DND-41 (cell line): Measurements from ENCODE around the gene ARHGAP24.

Source experiments
- EZH2 ChIP-seq: IDR thresholded peaks from 3 replicates; pipeline ENCODE4 v1.6.1; 2012; ENCODE audit warnings: borderline replicate concordance, low read depth, mild to moderate bottlenecking, moderate library complexity, low read length, inconsistent platforms; ENCODE audit not compliant: severe bottlenecking
- TF ChIP-seq, protein P1 (sequence below): IDR thresholded peaks from 2 replicates; pipeline ENCODE4 v1.5.1; 2012; ENCODE audit warnings: borderline replicate concordance, low read length, moderate library complexity, mild to moderate bottlenecking; ENCODE audit not compliant: poor library complexity, severe bottlenecking; ENCODE audit errors: extremely low read depth

DNA sequence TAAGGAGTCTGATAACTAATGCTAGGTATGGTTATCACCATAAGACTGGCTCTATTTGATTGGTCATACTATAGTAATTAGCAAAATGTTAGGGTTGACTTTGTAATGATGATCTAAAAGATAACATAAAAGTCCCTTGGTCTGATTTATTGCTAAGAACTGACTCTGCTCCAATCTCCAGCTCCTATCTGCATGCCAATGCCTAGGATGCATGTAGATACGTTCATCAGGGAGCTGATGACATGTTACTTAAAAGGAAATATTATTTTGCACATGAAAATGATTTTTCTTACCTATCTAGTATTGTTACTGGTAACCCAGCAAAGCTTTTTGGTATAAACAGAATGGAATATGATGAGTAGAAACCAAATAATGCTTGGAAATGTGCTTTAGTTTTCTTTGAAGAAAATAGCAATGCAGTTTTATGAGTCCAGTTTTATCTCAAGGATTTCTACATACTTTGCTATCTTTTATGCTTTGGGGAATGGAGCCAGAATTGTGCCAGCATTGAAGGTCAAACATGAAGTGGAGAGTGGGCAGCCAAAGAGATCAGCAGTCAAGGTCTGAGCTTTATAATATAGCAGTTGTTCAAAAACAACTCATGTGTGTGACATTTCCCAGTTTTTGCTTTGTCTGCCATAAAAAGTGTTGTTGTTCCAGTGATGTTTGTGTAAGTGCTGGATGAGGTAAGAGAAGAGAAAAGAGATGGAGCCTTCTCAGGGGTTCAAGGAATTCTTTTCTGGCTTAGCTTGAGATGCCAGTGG, 121.0 kb downstream of the ARHGAP24 start:
- TF ChIP-seq, protein P1, sequence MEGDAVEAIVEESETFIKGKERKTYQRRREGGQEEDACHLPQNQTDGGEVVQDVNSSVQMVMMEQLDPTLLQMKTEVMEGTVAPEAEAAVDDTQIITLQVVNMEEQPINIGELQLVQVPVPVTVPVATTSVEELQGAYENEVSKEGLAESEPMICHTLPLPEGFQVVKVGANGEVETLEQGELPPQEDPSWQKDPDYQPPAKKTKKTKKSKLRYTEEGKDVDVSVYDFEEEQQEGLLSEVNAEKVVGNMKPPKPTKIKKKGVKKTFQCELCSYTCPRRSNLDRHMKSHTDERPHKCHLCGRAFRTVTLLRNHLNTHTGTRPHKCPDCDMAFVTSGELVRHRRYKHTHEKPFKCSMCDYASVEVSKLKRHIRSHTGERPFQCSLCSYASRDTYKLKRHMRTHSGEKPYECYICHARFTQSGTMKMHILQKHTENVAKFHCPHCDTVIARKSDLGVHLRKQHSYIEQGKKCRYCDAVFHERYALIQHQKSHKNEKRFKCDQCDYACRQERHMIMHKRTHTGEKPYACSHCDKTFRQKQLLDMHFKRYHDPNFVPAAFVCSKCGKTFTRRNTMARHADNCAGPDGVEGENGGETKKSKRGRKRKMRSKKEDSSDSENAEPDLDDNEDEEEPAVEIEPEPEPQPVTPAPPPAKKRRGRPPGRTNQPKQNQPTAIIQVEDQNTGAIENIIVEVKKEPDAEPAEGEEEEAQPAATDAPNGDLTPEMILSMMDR, result no peak
- TF ChIP-seq EZH2, result no peak
